Measurements from ENCODE around the gene C14orf39.

DNA sequence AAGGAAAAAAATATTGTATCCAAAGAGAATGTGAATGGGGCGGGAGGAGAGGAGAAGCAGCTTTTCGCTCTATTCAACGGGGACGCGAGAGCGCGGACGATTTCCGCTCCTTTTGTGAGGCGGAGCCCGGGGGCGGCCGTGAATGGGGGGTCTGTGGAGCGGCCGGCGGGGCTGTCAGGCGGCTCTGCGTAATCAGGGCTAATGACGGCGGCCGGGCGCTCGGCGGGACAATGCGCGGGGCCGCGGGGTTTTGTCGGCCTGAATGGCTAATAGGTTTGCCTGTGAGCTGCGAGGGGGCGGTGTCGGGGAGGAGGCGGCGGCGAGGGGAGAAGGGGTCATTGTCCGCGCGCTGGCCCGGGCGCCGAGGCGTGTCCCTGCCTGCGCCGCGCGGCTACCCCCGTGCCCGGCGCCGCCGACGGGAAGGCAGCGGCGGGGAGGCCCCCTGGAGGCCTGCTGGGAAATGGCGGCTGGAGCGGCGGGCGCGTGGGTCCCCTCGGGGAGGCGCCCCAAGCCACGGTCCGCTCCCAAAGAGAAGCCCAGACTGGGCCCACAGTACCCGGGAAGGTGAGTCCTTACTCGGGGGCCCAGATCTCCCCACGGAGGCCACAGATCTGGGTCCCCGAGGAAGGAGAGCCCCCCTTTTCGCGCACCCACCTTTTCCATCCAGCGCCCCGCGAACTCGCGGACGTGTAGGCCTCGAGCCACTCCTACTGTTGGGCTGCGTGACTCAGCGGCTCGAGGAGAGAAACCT, 29.1 kb upstream of the C14orf39 start:
- TF ChIP-seq, protein P1, sequence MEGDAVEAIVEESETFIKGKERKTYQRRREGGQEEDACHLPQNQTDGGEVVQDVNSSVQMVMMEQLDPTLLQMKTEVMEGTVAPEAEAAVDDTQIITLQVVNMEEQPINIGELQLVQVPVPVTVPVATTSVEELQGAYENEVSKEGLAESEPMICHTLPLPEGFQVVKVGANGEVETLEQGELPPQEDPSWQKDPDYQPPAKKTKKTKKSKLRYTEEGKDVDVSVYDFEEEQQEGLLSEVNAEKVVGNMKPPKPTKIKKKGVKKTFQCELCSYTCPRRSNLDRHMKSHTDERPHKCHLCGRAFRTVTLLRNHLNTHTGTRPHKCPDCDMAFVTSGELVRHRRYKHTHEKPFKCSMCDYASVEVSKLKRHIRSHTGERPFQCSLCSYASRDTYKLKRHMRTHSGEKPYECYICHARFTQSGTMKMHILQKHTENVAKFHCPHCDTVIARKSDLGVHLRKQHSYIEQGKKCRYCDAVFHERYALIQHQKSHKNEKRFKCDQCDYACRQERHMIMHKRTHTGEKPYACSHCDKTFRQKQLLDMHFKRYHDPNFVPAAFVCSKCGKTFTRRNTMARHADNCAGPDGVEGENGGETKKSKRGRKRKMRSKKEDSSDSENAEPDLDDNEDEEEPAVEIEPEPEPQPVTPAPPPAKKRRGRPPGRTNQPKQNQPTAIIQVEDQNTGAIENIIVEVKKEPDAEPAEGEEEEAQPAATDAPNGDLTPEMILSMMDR (IDR thresholded peaks at IDR 0.05) = peak; percentile 61
- peak; percentile 12 for TF ChIP-seq EZH2phosphoT487 (IDR thresholded peaks at IDR 0.05)

All from neural progenitor cell (in vitro differentiated cells).